CD4-positive, alpha-beta T cell treated with Interferon alpha-2 for 1 hour (primary cell): Measurements from ENCODE around the gene MLLT3.
A peak's percentile ranks its signal among the peaks of the same experiment; 100 is the strongest.

Source experiments
- DNase-seq, 2 donors: peaks; one replicate each; pipeline ENCODE4 v3.0.0-alpha.2; 2020 to 2022

The MLLT3 gene

DNA sequence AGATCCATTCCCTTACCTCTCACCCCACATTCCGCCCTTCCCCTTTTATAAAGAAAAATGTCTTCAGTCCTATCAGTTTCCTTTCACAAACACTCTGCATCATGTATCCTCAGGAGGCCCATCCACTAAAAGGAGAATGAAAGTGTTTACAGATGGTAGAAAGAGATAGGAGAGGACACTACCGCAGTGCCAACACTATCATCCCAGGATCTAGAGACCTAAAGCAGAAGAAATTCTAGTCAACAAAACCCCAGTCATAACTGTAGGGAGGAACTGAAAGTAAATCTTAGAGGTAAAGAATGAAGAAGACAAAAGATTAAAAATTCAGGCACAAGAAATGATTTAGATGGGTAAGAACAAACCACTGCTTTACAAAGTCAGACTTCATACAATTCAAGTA lies 114.1 kb downstream of the MLLT3 start:
- no peak for DNase-seq

DNA sequence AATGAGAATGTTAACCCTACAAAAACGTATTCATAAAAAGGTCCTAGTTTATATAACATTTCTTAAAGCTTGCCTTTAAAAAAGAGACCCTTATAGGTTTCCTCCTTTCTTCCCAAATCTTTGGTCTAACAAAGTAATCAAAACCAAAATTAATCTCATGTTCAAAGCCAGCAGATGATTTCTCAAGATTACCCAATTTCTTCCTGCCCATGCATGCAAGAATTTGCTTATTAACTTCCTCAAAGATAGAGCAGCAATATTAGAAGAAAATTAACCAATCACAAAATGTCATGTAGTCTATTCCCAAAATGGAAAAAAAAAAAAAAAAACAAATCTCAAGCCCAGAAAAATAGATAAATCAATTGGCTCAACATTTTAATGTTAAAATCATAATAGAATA lies 114.9 kb downstream of the MLLT3 start:
- no peak for DNase-seq

GRCh38 chr9:20506099-20506900 lies 116.0 kb downstream of the MLLT3 start:
- DNase-seq = no peak

DNA sequence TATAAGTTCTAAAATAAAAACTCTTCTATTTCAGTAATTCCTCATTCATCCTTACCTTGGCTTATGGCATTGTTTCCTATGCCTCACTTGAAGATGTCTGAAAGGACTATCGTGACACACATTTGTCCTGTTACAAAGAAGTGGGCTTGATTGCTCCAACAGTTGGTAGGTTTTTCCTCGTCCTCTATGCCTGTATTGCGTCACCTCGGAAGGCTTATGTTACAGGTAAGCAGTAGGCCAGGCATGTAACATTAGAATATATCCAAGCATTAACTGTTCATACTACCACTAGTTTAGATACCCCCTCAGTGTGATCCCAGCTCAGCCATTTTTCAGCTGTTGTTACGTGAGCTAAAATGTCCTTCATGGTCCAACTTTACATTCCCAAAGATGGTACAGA lies 116.7 kb downstream of the MLLT3 start:
- no peak for DNase-seq

DNA sequence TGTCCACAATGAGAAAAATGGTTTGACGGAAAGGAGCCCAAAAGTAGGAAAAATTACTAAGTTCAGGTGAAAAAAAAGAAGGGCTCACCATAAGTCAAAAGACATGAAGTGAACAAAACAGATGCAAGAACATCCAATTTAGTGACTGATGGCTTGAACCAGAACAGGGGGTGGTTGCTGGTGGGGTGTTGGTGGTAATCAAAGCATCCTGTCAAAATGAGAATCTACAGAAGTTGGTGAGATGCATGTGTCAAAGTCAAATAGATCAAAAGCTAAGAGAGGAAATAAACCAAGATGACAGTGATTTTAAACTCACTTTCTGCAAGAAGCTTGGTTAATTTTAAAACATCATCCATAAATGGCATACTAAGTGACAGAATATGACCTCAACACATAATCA lies 117.4 kb downstream of the MLLT3 start:
- peak; percentile 10 to 39 for DNase-seq

DNA sequence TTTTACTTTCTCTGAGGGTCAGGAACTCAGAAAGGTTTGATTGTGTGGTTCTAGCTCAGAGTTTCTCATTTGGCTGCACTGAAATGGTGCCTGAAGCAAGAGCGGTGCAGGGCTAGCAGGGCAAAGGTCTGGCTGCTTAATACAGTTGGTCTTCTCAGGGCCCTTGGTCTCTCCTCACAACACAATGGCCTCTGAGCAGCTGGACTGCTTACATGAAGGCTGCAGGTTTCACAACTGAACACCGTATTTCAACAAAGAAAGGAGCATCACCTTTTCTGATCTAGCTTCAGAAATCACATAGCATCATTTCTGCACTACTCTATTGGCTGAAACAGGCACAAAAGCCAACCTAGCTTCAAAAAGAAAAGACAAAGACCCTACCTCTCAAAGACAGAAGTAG lies 122.2 kb downstream of the MLLT3 start:
- no peak for DNase-seq

DNA sequence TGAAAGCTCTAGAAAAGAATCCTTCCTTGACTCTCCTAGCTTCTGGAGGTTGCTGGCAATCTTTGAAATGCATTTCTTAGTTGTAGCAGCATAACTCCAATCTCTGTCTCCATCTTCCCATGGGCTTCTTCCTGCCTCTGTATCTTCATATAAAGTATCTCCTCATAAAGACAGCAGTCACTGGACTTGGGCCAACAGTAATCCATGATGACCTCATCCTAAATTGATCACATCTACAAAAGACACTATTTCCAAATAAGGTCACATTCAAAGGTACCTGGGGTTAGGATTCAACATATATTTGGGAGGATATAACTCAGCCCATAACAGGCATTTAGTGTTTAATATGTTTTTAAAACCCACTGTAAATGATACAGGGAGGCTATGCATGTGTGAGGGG lies 123.3 kb downstream of the MLLT3 start:
- no peak for DNase-seq

- DNase-seq = no peak
Measured at GRCh38 chr9:20496328-20496727, 126.0 kb downstream of the MLLT3 start.

DNA sequence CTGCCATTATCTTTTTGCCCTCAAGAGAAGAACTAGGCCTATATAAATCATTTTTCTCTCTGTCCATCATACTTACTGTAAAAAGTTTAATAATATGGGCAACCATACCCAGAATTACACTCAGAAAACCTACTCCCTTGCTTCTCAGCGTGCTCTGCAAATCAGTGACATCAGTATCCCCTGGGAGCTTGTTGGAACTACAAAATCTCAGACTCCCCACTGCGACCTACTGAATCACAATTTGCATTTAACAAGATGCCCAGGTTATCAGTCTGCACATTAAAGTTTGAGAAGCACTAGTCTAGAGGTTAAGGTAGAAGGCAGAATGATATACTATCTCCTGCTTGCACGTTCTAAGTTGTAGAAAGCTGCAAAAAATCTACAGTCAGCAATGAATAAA lies 127.2 kb downstream of the MLLT3 start:
- DNase-seq = no peak

GRCh38 chr9:20494035-20494434 lies 128.3 kb downstream of the MLLT3 start:
- DNase-seq = no peak

DNA sequence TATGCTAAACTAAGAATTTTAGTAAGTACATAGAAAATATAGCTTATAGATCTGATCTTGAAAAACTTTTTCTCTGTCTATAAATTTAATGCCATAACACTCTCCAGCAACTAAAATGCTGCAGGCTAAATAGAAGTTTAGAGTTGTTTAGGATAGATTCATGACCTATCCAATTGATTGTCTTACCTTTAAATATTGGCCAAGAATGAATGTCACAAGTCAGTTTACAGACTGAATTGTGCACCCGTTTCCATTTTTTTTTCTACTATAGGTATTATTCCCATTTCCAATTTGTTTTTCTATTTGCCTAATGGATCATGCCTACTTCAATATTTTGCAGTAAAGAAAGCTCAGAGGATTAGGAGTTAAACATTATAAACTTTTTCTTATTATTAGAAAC lies 129.5 kb downstream of the MLLT3 start:
- DNase-seq = no peak

- DNase-seq = no peak
Measured at GRCh38 chr9:20491612-20492011, 130.7 kb downstream of the MLLT3 start.

- no peak for DNase-seq
Measured at GRCh38 chr9:20490246-20490834, 132.0 kb downstream of the MLLT3 start.

- no peak for DNase-seq
Measured at GRCh38 chr9:20488691-20489090, 133.6 kb downstream of the MLLT3 start.

DNA sequence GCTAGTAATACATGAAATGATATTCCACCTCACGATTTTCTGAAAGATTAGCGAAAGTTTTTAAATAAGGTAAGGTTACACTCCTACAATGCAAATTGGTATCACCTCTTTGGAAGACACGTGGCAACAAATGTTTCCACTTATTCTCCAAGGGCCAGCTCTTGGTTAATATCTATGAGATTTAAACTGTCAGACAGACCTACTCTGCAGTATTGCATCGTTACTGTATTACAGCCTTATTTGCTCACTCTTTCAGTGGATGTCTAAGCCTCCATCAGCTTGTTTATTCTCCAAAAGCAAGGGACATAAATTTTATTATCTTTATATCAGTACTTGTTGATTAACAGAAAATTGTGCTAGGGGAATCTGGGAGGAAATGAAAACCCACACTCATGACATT lies 135.7 kb downstream of the MLLT3 start:
- DNase-seq = no peak

GRCh38 chr9:20481437-20481836 lies 140.9 kb downstream of the MLLT3 start:
- DNase-seq = no peak

GRCh38 chr9:20480249-20480648 lies 142.1 kb downstream of the MLLT3 start:
- DNase-seq = no peak

DNA sequence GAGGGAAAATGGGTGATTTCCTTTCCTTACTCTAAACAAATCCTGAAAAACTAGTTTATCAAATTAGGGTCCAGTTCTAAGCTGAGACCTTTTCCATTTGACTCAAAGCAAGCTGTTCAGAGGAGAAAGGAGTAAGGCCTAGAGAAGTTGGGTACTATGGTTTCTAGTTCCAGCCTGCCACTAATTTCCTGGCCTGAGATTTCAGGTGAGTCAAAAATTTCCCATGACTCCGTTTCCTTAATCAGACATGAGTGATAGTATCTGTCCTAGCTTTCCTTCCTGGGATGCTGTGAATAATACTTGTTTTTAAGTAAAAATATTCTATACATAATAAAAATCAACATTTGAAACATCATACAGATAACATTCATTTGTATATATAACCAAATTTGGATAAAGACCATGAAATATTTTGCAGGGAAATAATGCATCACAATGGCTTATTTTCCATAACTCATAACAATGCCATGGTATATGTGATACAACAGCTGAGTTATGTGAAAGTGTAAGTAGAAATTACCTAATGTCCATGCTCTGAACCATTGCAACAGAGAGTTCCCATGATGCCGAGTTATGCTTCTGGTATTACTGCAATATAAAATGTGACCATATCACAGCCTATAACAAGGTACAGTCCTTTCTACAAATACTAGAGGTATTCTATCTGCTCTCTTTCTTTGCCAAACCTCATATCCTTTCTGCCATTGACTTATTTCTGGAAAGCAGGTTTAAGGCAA lies 142.7 kb downstream of the MLLT3 start:
- DNase-seq = no peak

DNA sequence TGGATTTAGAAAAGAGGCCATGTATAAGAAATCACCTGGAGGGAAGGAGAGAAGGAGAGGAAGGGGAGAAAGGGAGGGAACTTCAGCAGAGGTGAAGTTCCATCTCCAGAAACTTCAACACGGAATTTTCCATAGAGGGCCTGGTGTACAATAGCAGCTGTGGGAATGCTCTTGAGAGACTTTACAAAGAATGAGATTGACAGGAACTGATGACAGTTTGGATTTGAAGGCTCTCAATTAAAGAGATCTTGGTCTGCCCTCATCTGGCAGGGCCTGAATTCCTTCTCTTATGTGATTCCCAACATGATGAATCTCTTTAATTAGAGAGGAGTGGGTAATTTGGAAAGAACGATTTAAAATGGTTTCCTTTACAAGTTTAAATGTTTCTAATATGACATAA lies 143.5 kb downstream of the MLLT3 start:
- DNase-seq = no peak

- DNase-seq = no peak
Measured at GRCh38 chr9:20477940-20478620, 144.2 kb downstream of the MLLT3 start.

DNA sequence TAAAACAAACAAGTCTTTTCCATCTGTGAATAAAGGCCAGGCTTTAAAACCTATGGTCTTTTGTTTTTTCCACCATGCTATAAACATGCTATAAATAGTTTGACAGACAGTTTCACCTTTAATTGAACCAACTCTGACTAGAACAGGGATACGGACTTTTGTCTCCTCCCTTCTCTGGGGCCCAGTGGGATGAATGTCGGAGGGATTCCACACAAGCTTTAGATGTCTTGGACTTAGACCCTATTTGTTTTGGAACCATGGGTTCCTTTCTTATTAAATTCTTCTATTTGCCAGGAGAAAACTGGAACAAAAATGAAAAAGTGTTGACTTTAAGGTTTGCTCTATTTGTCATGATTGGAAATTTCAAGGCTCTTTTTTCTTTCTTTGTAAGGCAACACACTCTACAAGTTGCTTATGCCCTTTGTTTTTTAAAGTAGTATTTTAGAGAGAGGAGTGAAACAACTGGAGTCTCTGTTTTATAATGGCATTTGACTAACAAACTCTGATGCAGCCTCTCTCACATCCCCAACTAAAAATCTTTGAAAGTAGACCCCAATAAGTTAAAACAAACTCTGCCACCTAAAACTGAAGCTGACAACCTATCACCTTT lies 145.3 kb downstream of the MLLT3 start:
- DNase-seq = no peak

- DNase-seq = no peak
Measured at GRCh38 chr9:20474496-20474895, 147.8 kb downstream of the MLLT3 start.

DNA sequence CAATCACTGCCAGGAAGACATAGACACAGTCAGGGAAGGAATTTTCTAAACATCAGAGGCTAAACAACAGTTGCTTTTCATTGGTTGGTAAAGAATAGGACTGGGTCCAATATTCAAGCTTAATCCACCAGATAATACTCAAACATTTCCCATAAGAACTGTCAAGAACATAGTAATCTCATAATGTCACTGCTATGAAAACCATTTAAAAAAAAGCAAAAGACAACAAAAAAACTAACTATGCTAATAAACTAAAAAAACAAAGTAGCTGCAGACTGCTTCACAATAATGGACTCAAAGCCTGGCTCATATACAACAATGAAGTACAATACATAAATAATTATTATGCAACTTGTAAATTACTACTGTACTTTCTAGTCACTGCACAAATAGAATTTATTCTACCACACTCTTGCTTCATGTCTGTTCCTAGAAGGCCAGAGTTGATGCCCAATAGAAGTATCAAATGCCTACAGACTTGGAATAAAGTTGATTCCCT lies 148.7 kb downstream of the MLLT3 start:
- no peak for DNase-seq
